GM18907 (cell line): Measurements from ENCODE around the gene ZNF473.

Source experiments
- ATAC-seq: cut with Tn5 transposase; IDR thresholded peaks from one replicate; pipeline ENCODE4 v1.9.1; 2021; ENCODE audit warnings: mild to moderate bottlenecking, moderate library complexity; ENCODE audit not compliant: unreplicated experiment

The ZNF473 gene

GRCh38 chr19:50025794-50026549 lies at the start of gene ZNF473:
ZNF473 (plus strand) TSS chr19:50026005; CDS start chr19:50031083, 5,078 bp downstream.
- ATAC-seq, result peak; percentile 73

- ATAC-seq, result no peak
These were observed 49.3 kb upstream of the ZNF473 start for GRCh38 chr19:49976496-49976895.

GRCh38 chr19:49977076-49977475 lies 48.7 kb upstream of the ZNF473 start:
- ATAC-seq, result no peak

GRCh38 chr19:49977881-49978280 lies 47.9 kb upstream of the ZNF473 start:
- ATAC-seq, result no peak

GRCh38 chr19:49978324-49978723 lies 47.5 kb upstream of the ZNF473 start:
- no peak for ATAC-seq

- ATAC-seq, result no peak
These were observed 43.9 kb upstream of the ZNF473 start for GRCh38 chr19:49981603-49982593.

- ATAC-seq, result no peak
These were observed 42.1 kb upstream of the ZNF473 start for GRCh38 chr19:49983645-49984229.

GRCh38 chr19:49984491-49984890 lies 41.3 kb upstream of the ZNF473 start:
- no peak for ATAC-seq

GRCh38 chr19:49985871-49986270 lies 39.9 kb upstream of the ZNF473 start:
- ATAC-seq, result no peak

- ATAC-seq, result no peak
These were observed 39.5 kb upstream of the ZNF473 start for GRCh38 chr19:49986354-49986753.

GRCh38 chr19:49987159-49987698 lies 38.6 kb upstream of the ZNF473 start:
- ATAC-seq, result no peak

- ATAC-seq, result no peak
These were observed 37.8 kb upstream of the ZNF473 start for GRCh38 chr19:49988007-49988406.

- no peak for ATAC-seq
These were observed 37.4 kb upstream of the ZNF473 start for GRCh38 chr19:49988433-49988832.

- no peak for ATAC-seq
These were observed 28.1 kb upstream of the ZNF473 start for GRCh38 chr19:49997709-49998108.

- no peak for ATAC-seq
These were observed 26.3 kb upstream of the ZNF473 start for GRCh38 chr19:49999371-50000010.

- ATAC-seq, result no peak
These were observed 25.6 kb upstream of the ZNF473 start for GRCh38 chr19:50000038-50000840.

- ATAC-seq, result no peak
These were observed 24.8 kb upstream of the ZNF473 start for GRCh38 chr19:50000841-50001557.

- no peak for ATAC-seq
These were observed 24.0 kb upstream of the ZNF473 start for GRCh38 chr19:50001775-50002174.

- ATAC-seq, result no peak
These were observed 23.3 kb upstream of the ZNF473 start for GRCh38 chr19:50002386-50002960.
